KMS-11 (cell line): ENCODE results near the gene CRAMP1.

ENCODE experiments used
- H2AFZ ChIP-seq: fragments of 200-600 bp; sonication (generic); 2 replicates; pipeline ENCODE4 v1.6.1; 2016; ENCODE audit warnings: antibody characterized with exemption, mixed run types, low read depth
- H3K27ac ChIP-seq: fragments of 200-600 bp; sonication (generic); 2 replicates; pipeline ENCODE4 v1.6.1; 2016; ENCODE audit warnings: mild to moderate bottlenecking, mixed run types
- H3K27me3 ChIP-seq: fragments of 200-600 bp; sonication (generic); 2 replicates; pipeline ENCODE4 v1.6.1; 2017; ENCODE audit warnings: mild to moderate bottlenecking, low read depth, mixed run types, moderate library complexity; ENCODE audit not compliant: insufficient read depth
- H3K36me3 ChIP-seq: fragments of 200-600 bp; sonication (generic); 2 replicates; pipeline ENCODE4 v1.6.1; 2017; ENCODE audit warnings: mild to moderate bottlenecking, mixed run types; ENCODE audit not compliant: insufficient read depth
- H3K4me1 ChIP-seq: fragments of 200-600 bp; sonication (generic); 2 replicates; pipeline ENCODE4 v1.6.1; 2016; ENCODE audit warnings: mild to moderate bottlenecking, low read depth, mixed run types; ENCODE audit not compliant: poor library complexity, severe bottlenecking
- H3K4me2 ChIP-seq: fragments of 200-600 bp; sonication (generic); 2 replicates; pipeline ENCODE4 v1.7.0; 2016; ENCODE audit warnings: mild to moderate bottlenecking, mixed run types
- H3K4me3 ChIP-seq: fragments of 200-600 bp; sonication (generic); IDR thresholded peaks from 2 replicates; pipeline ENCODE4 v1.6.1; 2017; ENCODE audit warnings: low read depth, low read length, mixed read lengths; ENCODE audit not compliant: insufficient read depth
- H3K79me2 ChIP-seq: fragments of 200-600 bp; sonication (generic); 2 replicates; pipeline ENCODE4 v1.6.1; 2016; ENCODE audit warnings: low read depth, mixed run types; ENCODE audit not compliant: insufficient read depth
- H3K9ac ChIP-seq: fragments of 200-600 bp; sonication (generic); 2 replicates; pipeline ENCODE4 v1.6.1; 2016; ENCODE audit warnings: mild to moderate bottlenecking, mixed run types
- H4K20me1 ChIP-seq: fragments of 200-600 bp; sonication (generic); 2 replicates; pipeline ENCODE4 v1.6.1; 2016; ENCODE audit warnings: mild to moderate bottlenecking, mixed run types; ENCODE audit not compliant: insufficient read depth
- TF ChIP-seq, protein P1 (sequence below): fragments of 200-600 bp; sonication (generic); conservative IDR thresholded peaks from 2 replicates; pipeline ENCODE4 v1.6.1; 2017; ENCODE audit warnings: low read depth, mild to moderate bottlenecking, antibody characterized with exemption, low read length, moderate library complexity, mixed read lengths

Gene CRAMP1

GRCh38 chr16:1630450-1631213 lies 18.5 kb downstream of the CRAMP1 start:
- Histone ChIP-seq H3K4me1 (no peaks in the 10 kb centered on the region), H4K20me1 (no peaks in the 10 kb centered on the region), H3K27ac (no peak overlapping the region), H3K79me2 (no peaks in the 10 kb centered on the region), H3K4me2 (no peak overlapping the region), H3K4me3 (no peak overlapping the region), H3K27me3 (no peaks in the 10 kb centered on the region), H2AFZ (no peak overlapping the region), H3K36me3 (peaks cover 12% of the 10 kb centered on the region; the same call in 1 of the 2 replicates), H3K9ac (no peak overlapping the region)
- TF ChIP-seq, protein P1, sequence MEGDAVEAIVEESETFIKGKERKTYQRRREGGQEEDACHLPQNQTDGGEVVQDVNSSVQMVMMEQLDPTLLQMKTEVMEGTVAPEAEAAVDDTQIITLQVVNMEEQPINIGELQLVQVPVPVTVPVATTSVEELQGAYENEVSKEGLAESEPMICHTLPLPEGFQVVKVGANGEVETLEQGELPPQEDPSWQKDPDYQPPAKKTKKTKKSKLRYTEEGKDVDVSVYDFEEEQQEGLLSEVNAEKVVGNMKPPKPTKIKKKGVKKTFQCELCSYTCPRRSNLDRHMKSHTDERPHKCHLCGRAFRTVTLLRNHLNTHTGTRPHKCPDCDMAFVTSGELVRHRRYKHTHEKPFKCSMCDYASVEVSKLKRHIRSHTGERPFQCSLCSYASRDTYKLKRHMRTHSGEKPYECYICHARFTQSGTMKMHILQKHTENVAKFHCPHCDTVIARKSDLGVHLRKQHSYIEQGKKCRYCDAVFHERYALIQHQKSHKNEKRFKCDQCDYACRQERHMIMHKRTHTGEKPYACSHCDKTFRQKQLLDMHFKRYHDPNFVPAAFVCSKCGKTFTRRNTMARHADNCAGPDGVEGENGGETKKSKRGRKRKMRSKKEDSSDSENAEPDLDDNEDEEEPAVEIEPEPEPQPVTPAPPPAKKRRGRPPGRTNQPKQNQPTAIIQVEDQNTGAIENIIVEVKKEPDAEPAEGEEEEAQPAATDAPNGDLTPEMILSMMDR, result no peak

- no peaks in the 10 kb centered on the region for H3K79me2 ChIP-seq
- H3K9ac ChIP-seq, result no peak overlapping the region
- no peak overlapping the region for H3K27ac ChIP-seq
- no peak overlapping the region for H2AFZ ChIP-seq
- no peaks in the 10 kb centered on the region for H3K4me1 ChIP-seq
- TF ChIP-seq, protein P1, result no peak
- no peak overlapping the region for H3K4me3 ChIP-seq
- no peaks in the 10 kb centered on the region for H3K27me3 ChIP-seq
- no peak overlapping the region for H3K4me2 ChIP-seq
- H3K36me3 ChIP-seq, result peaks cover 10% of the 10 kb centered on the region; the same call in 1 of the 2 replicates
- no peaks in the 10 kb centered on the region for H4K20me1 ChIP-seq
These were observed 19.1 kb downstream of the CRAMP1 start for GRCh38 chr16:1631230-1631629.

DNA sequence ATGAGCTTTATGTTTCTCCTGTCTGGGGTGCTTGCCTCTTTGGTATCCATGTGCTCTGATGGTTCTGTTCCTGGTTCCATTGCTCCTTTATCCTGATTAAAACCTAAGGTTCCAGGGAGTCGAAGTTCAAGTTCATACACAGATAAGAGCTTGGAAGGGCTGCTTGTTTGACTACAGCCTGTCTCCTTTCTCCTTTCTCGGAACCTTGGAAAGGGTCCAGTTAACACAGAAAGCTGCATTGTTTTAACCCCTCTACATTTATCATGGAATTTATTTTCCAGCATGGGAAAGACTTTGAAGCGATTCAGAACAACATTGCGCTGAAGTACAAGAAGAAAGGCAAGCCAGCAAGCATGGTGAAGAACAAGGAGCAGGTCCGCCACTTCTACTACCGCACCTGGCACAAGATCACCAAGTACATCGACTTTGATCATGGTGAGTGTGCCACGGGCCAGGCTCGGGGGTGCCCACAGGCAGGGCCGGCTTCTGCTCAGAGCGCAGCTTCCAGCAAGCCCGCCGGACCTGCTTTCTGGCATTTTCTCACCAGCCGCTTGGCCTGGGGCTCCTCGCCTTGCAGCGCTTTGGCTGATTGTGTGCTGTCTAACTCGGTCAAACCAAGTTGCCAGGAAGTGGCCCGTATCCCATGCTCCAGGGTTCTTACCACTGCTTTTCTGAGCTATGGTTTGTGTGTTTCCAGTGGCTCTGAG lies 19.9 kb downstream of the CRAMP1 start:
- no peak overlapping the region for H3K27ac ChIP-seq
- TF ChIP-seq, protein P1, result no peak
- H3K9ac ChIP-seq, result no peak overlapping the region
- H3K4me2 ChIP-seq, result no peak overlapping the region
- H3K79me2 ChIP-seq, result no peaks in the 10 kb centered on the region
- 0 out of 2 replicates have a peak, but pooled peaks cover 4% of the 10 kb centered on the region for H3K36me3 ChIP-seq
- H2AFZ ChIP-seq, result no peak overlapping the region
- no peaks in the 10 kb centered on the region for H3K27me3 ChIP-seq
- H4K20me1 ChIP-seq, result no peaks in the 10 kb centered on the region
- H3K4me3 ChIP-seq, result no peak overlapping the region
- no peaks in the 10 kb centered on the region for H3K4me1 ChIP-seq

DNA sequence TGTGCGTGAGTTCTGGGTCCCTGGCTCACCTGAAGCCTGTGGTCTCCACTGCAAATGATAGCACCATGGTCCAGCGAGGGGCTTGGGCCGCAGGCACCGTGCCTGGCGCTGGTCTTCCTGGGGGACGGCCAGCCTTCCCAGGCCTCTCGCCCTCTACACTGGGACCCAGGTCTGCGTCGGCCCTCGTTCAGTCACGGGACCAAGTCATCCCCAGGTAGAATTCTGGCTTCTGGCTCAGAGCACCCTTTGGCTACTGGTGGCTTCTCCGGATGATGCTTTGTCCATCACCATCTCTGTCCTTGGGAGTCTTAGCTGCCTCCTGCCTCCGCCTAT lies 20.4 kb downstream of the CRAMP1 start:
- Histone ChIP-seq H3K36me3 (0 out of 2 replicates have a peak, but pooled peaks cover 4% of the 10 kb centered on the region), H2AFZ (no peak overlapping the region), H3K4me3 (no peak overlapping the region), H3K79me2 (no peaks in the 10 kb centered on the region), H3K27ac (no peak overlapping the region), H3K9ac (no peak overlapping the region), H3K27me3 (no peaks in the 10 kb centered on the region), H3K4me2 (no peak overlapping the region), H4K20me1 (no peaks in the 10 kb centered on the region), H3K4me1 (no peaks in the 10 kb centered on the region)
- TF ChIP-seq, protein P1, result no peak
